ENCODE results near the gene LRP5.

The LRP5 gene

GRCh38 chr11:68331338-68331947 lies 19.1 kb downstream of the LRP5 start:
- no peaks in the 10 kb centered on the region for H3K9me2 ChIP-seq (replicated peaks; ENCODE audit: insufficient read depth, low read length)

GRCh38 chr11:68332186-68332585 lies 19.8 kb downstream of the LRP5 start:
- Histone ChIP-seq H3K79me2 (ENCODE audit: insufficient read depth, low read length) (no peaks in the 10 kb centered on the region), H2AFZ (ENCODE audit: low read depth, low read length, severe bottlenecking) (no peak overlapping the region), H3K4me3 (ENCODE audit: insufficient read depth, low read length, poor library complexity, severe bottlenecking) (no peak overlapping the region), H3F3A (ENCODE audit: insufficient read depth) (no peaks in the 10 kb centered on the region), H3K36me3 (ENCODE audit: low read length) (no peaks in the 10 kb centered on the region), H3K9ac (ENCODE audit: low read length) (no peak overlapping the region), H3K27ac (ENCODE audit: low read depth, low read length) (no peak overlapping the region), H3K4me2 (ENCODE audit: low read depth, low read length, poor library complexity, severe bottlenecking) (no peak overlapping the region), H3K27me3 (ENCODE audit: low read length) (no peaks in the 10 kb centered on the region), H3K9me3 (ENCODE audit: insufficient read depth, low read length) (no peaks in the 10 kb centered on the region), H3K9me2 (replicated peaks; ENCODE audit: insufficient read depth, low read length) (no peaks in the 10 kb centered on the region), H4K20me1 (ENCODE audit: low read depth, low read length) (no peaks in the 10 kb centered on the region)
- TF ChIP-seq, protein P1, sequence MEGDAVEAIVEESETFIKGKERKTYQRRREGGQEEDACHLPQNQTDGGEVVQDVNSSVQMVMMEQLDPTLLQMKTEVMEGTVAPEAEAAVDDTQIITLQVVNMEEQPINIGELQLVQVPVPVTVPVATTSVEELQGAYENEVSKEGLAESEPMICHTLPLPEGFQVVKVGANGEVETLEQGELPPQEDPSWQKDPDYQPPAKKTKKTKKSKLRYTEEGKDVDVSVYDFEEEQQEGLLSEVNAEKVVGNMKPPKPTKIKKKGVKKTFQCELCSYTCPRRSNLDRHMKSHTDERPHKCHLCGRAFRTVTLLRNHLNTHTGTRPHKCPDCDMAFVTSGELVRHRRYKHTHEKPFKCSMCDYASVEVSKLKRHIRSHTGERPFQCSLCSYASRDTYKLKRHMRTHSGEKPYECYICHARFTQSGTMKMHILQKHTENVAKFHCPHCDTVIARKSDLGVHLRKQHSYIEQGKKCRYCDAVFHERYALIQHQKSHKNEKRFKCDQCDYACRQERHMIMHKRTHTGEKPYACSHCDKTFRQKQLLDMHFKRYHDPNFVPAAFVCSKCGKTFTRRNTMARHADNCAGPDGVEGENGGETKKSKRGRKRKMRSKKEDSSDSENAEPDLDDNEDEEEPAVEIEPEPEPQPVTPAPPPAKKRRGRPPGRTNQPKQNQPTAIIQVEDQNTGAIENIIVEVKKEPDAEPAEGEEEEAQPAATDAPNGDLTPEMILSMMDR (IDR thresholded peaks at IDR 0.05; ENCODE audit: insufficient read depth, low read length, poor library complexity, severe bottlenecking): no peak
- no peak for TF ChIP-seq EZH2phosphoT487 (conservative IDR thresholded peaks at IDR 0.05; ENCODE audit: low read length)

More at GRCh38 chr11:68331338-68331947, 19.1 kb downstream of the LRP5 start:
- Histone ChIP-seq H3F3A (ENCODE audit: insufficient read depth) (no peaks in the 10 kb centered on the region), H3K4me3 (ENCODE audit: insufficient read depth, low read length, poor library complexity, severe bottlenecking) (no peak overlapping the region), H3K27ac (ENCODE audit: low read depth, low read length) (no peak overlapping the region), H3K79me2 (ENCODE audit: insufficient read depth, low read length) (no peaks in the 10 kb centered on the region), H2AFZ (ENCODE audit: low read depth, low read length, severe bottlenecking) (no peak overlapping the region), H3K27me3 (ENCODE audit: low read length) (no peaks in the 10 kb centered on the region), H4K20me1 (ENCODE audit: low read depth, low read length) (no peaks in the 10 kb centered on the region), H3K9ac (ENCODE audit: low read length) (no peak overlapping the region), H3K36me3 (ENCODE audit: low read length) (no peaks in the 10 kb centered on the region), H3K9me3 (ENCODE audit: insufficient read depth, low read length) (no peaks in the 10 kb centered on the region), H3K4me2 (ENCODE audit: low read depth, low read length, poor library complexity, severe bottlenecking) (no peak overlapping the region)
- no peak for TF ChIP-seq EZH2phosphoT487 (conservative IDR thresholded peaks at IDR 0.05; ENCODE audit: low read length)
- TF ChIP-seq, protein P1 (IDR thresholded peaks at IDR 0.05; ENCODE audit: insufficient read depth, low read length, poor library complexity, severe bottlenecking): no peak

DNA sequence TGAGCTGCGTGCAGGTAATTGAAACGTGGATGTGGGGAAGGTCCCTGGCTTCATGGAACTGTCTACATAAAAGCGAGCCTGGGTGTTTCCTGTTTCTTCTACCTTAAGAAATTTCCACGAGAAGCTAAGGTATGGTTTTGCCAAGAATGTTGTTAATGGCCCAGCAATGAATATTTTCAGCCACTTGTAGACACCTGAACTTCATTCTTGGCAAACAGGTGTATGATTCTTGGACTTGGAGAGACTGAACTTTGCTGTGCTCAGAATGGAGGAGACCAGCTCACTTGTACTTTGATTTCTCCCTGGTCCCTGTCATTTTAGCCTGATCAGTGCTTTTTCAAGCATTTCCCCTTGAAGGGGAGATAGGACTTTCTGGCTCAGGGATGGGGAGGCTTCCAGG lies 20.8 kb downstream of the LRP5 start:
- H3K27me3 ChIP-seq (ENCODE audit: low read length): no peaks in the 10 kb centered on the region
- no peaks in the 10 kb centered on the region for H3F3A ChIP-seq (ENCODE audit: insufficient read depth)
- H3K79me2 ChIP-seq (ENCODE audit: insufficient read depth, low read length): no peaks in the 10 kb centered on the region
- no peak overlapping the region for H3K27ac ChIP-seq (ENCODE audit: low read depth, low read length)
- H3K9me3 ChIP-seq (ENCODE audit: insufficient read depth, low read length): no peaks in the 10 kb centered on the region
- H4K20me1 ChIP-seq (ENCODE audit: low read depth, low read length): no peaks in the 10 kb centered on the region
- H2AFZ ChIP-seq (ENCODE audit: low read depth, low read length, severe bottlenecking): no peak overlapping the region
- no peaks in the 10 kb centered on the region for H3K36me3 ChIP-seq (ENCODE audit: low read length)
- no peak overlapping the region for H3K9ac ChIP-seq (ENCODE audit: low read length)
- TF ChIP-seq, protein P1 (IDR thresholded peaks at IDR 0.05; ENCODE audit: insufficient read depth, low read length, poor library complexity, severe bottlenecking): no peak
- TF ChIP-seq EZH2phosphoT487 (conservative IDR thresholded peaks at IDR 0.05; ENCODE audit: low read length): no peak
- H3K4me2 ChIP-seq (ENCODE audit: low read depth, low read length, poor library complexity, severe bottlenecking): no peak overlapping the region
- H3K4me3 ChIP-seq (ENCODE audit: insufficient read depth, low read length, poor library complexity, severe bottlenecking): no peak overlapping the region
- no peaks in the 10 kb centered on the region for H3K9me2 ChIP-seq (replicated peaks; ENCODE audit: insufficient read depth, low read length)
